HG02678 (cell line): ENCODE measurements around the gene ATP8A2.
"Not testable (repeated sequence)": the region's sequence is repeated elsewhere in the genome, so short reads cannot be mapped to it uniquely, and the experiment has no call there.

Source experiments
- ATAC-seq: cut with Tn5 transposase; IDR thresholded peaks from one replicate; pipeline ENCODE4 v1.9.1; 2021; ENCODE audit warnings: mild to moderate bottlenecking, moderate library complexity; ENCODE audit not compliant: unreplicated experiment

ATP8A2 gene

GRCh38 chr13:25457566-25457965 lies 85.8 kb downstream of the ATP8A2 start:
- no peak for ATAC-seq

- ATAC-seq, result no peak
Observed at GRCh38 chr13:25462301-25463125, 90.7 kb downstream of the ATP8A2 start.

DNA sequence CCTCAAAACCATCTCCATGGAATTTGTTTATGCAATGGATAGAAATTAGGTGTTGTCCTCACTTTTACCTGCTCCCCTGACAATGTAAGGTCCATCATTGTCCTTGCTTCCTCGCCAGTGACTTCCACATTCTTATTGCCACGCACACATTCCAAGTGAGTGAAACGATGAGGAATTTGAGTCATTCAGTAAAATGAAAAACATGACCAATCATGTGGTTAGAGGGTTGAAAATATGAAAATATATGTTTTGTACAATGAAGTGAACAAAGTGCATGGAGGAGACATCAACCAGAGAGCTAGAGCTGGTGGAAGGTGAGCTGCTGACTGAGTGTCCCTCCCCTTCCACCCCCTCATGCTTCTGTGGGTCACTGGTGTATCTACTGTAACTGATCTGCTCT lies 91.7 kb downstream of the ATP8A2 start:
- no peak for ATAC-seq

DNA sequence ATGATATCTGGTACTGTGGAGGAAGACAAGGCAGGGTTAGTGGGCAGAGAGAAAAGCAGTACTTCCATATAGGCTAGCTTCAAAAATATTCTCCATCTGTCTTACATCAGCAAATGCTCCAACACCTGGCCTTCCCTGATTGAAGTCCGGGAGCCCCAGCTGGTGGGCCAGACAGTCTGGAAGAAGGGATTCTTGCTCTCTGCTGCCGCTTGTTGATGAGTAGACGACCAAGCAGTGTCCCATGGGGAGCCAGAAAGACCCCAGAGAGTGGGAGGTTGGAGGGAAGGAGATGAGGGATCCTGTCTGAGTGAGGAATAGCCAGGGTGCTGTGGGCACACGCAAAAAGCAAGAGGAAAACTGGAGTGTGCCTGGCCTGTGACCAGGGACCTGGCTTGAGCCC lies 95.1 kb downstream of the ATP8A2 start:
- no peak for ATAC-seq

GRCh38 chr13:25468325-25469168 lies 96.8 kb downstream of the ATP8A2 start:
- ATAC-seq, result no peak

DNA sequence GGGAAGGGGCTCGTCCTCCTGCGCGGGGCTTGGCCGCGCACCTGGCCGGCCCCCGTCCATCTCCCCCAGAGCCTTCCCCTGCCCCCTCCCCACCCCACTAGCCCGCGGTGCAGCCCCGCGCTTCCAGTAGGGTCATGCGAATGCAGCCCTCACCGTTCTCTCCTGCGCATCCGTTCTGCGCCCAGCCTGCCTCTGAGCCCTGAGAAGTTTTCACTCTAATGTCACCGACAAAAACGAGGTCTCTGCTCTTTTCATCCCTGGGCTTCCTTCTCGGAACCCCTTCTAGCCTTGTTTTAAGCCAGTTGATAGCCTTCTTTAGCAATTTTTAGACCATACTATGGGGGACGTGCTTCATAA lies 97.4 kb downstream of the ATP8A2 start:
- no peak for ATAC-seq

DNA sequence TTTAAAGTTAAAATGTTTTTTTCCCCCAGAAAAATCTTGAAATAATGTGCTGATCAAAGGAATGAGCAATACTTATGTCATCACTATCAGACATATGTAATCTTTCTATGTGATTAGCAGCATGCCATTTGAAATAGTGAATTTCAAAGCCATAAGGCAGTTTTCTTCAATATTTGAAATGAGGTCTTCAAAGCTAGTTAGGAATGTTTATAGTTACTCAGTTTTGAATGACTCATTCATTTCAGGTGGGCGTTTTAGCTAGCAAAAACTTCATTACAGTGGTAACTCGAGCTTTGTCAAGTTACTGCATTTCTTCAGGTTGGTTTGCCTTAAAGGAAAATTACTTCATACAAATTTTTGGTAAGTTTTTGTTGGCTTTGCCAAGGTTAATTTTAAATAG lies 102.1 kb downstream of the ATP8A2 start:
- no peak for ATAC-seq

DNA sequence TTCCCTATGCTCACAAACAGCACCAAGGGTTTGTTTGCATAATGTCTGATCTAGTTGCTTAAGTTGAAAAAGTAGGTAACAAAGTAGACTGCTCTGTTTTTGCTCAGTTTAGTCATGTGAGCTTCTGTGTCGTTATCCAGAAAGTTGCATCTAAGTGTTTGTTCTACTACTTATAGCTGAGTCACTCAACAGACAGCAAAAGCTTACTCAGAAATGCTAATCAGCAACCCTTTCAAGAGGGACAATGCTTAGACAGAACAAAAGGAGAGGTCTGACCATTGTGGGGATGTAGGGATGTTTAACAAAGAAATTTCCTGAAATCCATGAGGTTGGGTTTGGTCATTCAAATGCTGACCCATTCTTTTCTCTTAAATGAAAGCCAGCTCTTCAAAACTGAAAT lies 106.4 kb downstream of the ATP8A2 start:
- ATAC-seq, result no peak

GRCh38 chr13:25489238-25489637 lies 117.5 kb downstream of the ATP8A2 start:
- no peak for ATAC-seq

DNA sequence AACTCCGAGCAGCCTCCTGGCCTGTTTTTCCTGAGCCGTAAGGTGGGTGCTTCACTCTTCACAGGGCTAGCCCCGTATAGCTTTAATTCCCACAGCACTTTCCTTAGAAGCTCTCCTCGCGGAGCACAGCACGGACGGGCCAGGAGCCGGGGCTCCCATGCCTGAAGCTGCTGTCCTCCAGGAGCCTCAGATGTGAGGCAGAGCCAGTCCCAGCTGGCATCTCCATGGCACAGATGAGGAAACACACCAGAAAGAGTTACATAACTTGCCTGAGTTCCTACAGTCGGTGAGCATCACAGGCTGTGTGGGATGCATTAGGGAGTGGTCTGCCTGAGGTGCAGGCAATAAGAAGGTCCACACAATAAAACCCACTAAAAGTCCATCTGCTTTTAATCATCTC lies 118.5 kb downstream of the ATP8A2 start:
- no peak for ATAC-seq

GRCh38 chr13:25493931-25494640 lies 122.3 kb downstream of the ATP8A2 start:
- ATAC-seq, result no peak

- ATAC-seq, result no peak
Observed at GRCh38 chr13:25494698-25495411, 123.1 kb downstream of the ATP8A2 start.

DNA sequence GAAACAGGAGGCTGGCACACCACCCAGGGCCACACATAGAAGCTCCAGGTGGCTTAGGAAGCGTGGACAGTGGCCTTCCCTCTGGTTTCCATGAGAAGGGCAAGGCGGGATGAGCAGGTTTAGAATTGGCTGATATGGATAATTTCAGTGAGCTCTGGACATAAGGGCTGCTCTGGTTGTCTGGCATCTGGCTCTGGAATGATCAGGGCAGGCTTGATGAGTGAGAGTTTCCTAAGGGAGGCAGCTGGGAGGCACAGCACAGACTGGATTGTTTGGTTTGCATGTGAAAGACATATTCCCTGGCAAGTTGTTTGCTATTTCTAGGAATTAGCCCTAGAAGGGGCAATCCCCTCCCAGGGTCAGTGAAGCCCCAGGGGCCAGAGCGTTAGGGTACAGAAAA lies 129.5 kb downstream of the ATP8A2 start:
- no peak for ATAC-seq

DNA sequence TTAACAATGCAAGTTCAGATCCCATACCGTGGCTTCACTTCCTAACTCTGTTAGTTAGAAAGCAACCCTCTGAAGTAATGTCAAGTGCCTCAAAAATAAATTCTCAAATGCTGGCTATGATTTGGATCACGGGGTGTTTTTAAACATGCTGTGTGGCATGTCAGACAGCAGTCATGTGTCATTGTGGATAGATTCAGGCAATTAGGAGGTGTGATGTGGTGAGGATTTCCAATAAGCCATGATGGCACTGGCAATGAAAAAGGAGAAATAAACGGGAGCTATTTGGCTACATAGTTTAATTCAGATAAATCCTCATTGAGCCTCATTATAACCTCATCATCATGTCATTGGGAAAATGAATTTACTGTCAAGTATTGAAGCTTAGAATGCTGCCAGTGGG lies 130.3 kb downstream of the ATP8A2 start:
- ATAC-seq, result no peak

DNA sequence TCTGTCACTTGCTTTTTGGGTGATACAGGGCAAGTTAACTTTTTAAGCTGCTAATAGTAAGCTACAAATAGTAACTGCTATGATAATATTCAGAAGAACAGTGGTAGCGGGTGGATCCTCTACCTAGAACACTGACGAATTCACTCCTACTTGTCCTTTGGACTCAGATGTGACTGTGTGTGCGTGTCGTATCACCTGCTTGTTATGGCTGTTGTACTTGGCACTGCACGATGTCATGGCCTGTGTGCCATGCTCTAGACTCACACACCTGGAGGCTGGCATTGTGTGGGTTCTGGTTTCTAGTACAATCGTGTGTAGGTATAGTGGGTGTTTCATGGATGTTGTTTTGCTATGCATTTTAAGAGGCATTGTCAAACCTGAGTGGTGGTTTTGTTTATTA lies 130.8 kb downstream of the ATP8A2 start:
- no peak for ATAC-seq

- ATAC-seq, result no peak
Observed at GRCh38 chr13:25503856-25504255, 132.1 kb downstream of the ATP8A2 start.

DNA sequence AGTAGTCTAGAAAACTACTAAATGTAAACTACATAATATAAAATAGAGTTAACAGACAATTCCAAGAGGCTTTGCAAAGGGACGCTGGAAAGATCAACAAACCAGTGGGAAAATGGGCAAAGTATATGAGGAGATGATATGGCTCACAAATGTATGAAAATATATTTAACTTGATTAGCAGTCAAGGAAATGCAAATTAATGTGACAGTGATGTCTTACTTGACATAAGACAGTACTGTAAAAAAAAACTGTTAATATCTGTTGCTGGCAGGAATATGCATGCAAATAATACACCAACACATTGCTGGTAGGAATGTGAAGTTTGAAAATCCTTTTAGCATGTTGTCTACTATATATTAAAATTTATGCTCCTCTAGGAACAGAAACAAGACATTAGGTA lies 136.1 kb downstream of the ATP8A2 start:
- ATAC-seq, result no peak

- ATAC-seq, result not testable (repeated sequence)
Observed at GRCh38 chr13:25513060-25513459, 141.3 kb downstream of the ATP8A2 start.

GRCh38 chr13:25518441-25518840 lies 146.7 kb downstream of the ATP8A2 start:
- no peak for ATAC-seq

DNA sequence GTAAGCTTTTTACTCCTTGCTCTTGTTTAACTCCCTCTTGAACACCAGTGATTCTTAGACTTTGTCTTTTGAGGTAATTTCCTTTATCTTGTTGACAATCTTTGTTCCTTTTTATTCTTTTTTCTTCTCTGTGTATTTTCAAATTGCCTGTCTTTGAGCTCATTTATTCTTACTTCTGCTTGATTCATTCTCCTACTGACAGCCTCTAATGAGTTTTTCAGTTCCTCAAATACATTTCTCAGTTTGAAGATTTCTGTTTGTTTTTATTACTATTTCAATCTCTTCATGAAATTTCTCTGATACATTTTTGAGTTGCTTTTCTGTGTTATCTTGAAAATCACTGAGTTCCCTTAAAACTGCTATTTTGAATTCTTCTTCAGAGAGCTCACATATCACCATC lies 154.1 kb downstream of the ATP8A2 start:
- no peak for ATAC-seq

- no peak for ATAC-seq
Observed at GRCh38 chr13:25528266-25528665, 156.5 kb downstream of the ATP8A2 start.
